GM19239 (cell line): ENCODE measurements around the gene AMBRA1.
A peak's percentile ranks its signal among the peaks of the same experiment; 100 is the strongest.

Experiments
- DNase-seq: peaks from one replicate; pipeline ENCODE4 v3.0.0; 2011; ENCODE audit warnings: low spot score; ENCODE audit not compliant: insufficient read length
- FAIRE-seq: peaks from 2 replicates; lab custom pipeline; 2011; peaks lifted over from hg19 to GRCh38; lab: Jason Lieb, UNC

AMBRA1 gene

GRCh38 chr11:46362156-46363030 lies 231.4 kb downstream of the AMBRA1 start:
- FAIRE-seq, result no peak
- DNase-seq, result no peak

DNA sequence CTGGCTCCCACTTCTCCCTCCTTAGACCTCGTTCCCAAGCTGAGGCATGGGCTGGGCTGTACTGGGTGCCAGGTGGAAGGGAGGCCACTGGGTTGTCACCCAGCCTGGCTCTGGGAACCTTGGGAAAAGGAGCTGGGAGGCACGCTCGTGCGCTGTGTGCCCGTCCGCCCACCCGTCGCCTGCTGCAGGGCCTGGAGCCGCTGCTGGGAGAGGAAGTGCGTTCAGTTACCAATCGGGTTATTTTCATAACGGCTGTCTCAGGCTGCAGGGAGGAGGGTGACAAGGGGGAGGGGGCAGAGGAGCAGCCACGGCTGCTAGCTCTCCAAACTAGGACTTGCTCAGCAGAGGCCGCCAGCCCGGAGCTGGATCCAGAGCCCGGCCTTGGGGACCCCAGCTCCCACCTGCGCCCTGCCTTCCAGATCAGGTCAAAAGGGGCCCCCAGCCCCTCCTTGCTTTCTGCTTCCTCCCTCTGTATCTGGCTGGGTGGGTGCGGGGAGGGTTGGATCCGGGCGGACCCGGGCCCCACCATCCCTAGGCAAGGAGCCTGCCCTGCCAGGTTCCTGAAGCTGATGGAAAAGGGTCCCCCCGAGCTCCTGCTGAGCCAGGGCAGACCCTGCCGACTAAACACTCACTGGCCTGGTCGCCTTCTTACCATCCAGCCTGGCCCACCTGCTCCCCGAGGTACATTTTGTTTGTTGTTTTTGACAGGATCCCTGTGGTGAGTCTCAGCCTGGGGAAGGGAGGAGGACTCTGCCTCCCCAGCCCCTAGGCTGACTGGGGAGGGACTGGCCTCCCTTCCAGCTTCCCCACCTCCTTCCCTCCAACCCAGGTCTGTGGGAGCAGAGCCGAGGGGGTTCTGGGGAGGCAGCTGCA lies 232.3 kb downstream of the AMBRA1 start:
- DNase-seq (peak; percentile 98), FAIRE-seq (peak; percentile 97)

DNA sequence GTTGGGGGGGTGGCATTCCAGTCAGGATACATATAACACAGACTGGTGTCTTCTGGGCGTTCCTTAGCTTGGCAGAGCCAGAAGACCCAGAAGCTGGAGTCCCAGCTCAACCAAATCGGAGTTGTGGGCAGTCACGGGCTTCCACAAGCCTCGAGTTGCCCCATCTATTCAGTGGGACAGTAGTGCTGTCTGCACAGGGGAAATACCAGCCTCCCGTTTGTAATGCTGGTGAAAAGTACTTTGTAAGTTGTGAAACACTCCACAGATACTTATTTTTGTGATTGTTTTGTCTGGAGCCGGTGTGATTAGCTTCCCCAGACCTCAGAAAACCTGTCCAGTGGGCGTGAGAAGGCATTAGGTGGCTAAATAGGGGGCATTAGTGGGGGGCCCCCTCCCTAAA lies 232.9 kb downstream of the AMBRA1 start:
- no peak for DNase-seq

GRCh38 chr11:46359953-46360352 lies 233.9 kb downstream of the AMBRA1 start:
- FAIRE-seq (no peak), DNase-seq (no peak)

More for the DNA sequence above, 232.9 kb downstream of the AMBRA1 start:
- FAIRE-seq, result no peak

- DNase-seq (no peak), FAIRE-seq (no peak)
Observed at GRCh38 chr11:46357483-46357936, 236.3 kb downstream of the AMBRA1 start.

DNA sequence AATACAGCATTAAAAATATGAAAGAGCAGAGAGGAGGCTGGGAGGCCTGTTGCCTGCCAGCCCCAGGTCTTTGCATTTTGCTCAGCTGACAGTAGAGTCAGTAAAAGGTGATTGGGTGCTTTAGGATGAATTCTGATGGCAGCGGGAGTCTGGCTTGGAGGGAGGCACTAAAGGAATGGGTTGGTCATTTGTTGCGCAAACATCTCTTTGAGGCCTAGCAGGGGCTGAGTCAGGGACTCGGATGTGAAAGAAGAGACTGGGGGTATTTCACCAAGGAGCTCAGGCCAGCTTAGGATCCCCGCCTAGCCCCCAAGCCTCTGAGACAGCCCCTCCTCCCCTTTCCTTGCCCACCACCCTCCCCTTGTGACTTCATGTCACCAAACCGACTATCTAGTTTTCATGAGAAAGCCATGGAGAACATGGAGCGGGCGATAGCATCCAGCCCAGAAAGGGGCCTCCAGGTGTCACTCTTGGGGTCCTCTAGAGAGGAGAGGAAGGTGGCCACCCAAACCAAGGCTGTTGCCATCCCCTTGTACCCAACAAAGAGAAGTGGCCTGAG lies 236.8 kb downstream of the AMBRA1 start:
- DNase-seq (no peak), FAIRE-seq (no peak)

DNA sequence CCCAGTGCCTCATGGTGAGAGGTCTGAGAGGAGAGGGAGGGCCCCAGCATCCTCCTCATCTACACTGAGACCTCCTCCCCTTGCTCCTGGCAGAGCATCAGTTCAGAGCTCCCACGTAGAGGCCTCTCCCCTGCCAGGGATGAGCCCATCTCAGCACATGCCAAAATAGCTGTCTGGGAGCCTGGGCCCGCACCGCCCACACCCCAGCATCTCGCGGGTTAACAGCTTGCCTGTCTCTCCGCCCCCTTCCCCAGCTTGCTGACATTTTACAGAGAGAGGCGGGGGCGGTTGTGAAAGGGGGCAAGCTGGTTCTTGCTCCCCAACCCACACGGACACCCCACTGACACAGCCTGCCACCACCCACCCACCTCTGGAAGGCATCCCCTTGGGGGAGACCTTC lies 240.1 kb downstream of the AMBRA1 start:
- no peak for FAIRE-seq
- no peak for DNase-seq

GRCh38 chr11:46352063-46352841 lies 241.6 kb downstream of the AMBRA1 start:
- no peak for FAIRE-seq
- DNase-seq, result no peak

GRCh38 chr11:46351606-46352005 lies 242.2 kb downstream of the AMBRA1 start:
- no peak for DNase-seq
- no peak for FAIRE-seq

- no peak for FAIRE-seq
- DNase-seq, result no peak
Observed at GRCh38 chr11:46351148-46351547, 242.7 kb downstream of the AMBRA1 start.

DNA sequence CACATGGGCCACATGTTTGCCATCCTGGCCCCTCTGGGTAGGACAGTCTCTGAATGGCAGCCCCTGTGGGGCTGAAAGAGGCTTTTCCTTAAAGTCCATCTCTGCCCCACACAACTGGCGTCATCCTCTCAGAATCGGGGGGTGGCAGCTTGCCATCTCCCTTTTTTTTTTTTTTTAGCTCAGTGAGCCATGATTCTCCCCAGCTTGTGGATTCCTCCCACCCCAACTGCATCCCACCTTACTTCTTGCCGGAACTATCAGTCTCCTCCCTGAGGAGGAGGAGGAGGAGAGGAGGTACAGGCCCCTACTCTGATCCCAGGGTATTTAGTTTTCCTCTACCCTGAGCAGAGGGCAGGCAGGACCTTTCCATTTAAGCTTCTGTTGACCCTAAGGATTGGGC lies 243.1 kb downstream of the AMBRA1 start:
- FAIRE-seq (no peak), DNase-seq (no peak)

GRCh38 chr11:46348566-46349401 lies 245.0 kb downstream of the AMBRA1 start:
- DNase-seq (peak; percentile 57), FAIRE-seq (peak; percentile 80)

DNA sequence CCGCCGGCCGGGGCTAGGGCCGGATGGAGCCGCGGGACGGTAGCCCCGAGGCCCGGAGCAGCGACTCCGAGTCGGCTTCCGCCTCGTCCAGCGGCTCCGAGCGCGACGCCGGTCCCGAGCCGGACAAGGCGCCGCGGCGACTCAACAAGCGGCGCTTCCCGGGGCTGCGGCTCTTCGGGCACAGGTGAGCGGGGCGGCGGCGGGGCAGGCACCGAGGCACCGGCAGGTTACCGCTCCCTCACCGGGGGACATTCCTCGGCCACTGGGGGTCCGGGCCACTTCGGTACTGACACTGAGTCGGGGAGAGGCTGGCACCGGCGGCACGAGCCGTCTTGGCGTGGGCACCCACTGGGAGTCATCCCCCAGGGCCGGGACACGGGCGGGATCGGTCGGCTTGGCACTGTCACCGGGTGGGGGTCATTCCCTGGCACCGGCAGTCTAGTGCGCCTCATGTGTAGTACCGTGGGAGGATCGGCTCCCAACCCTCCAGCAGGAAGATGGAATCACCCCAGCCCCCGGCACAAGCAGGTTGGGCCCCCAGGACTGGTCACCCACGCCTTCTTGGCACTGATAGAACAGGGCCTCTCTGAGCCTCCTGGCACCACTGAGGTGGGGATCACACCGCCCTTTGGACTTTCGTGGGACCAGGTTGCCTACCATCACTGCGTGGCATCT lies 246.0 kb downstream of the AMBRA1 start:
- no peak for DNase-seq
- FAIRE-seq, result no peak

GRCh38 chr11:46346886-46347636 lies 246.8 kb downstream of the AMBRA1 start, which contains the start of gene DGKZ:
Gene DGKZ (plus strand): TSS chr11:46347463. CDS start chr11:46347660, 197 bp downstream.
- DNase-seq (peak; percentile 95), FAIRE-seq (peak; percentile 64)
